Astrocyte of the spinal cord (primary cell): Measurements from ENCODE around the gene IFITM2.

Experiments
- DNase-seq: peaks from one replicate; pipeline ENCODE4 v3.0.0; 2011; ENCODE audit warnings: low read depth, low spot score
- H3K4me3 ChIP-seq: 2 replicates; pipeline ENCODE4 v1.5.1; 2011; ENCODE audit warnings: low read depth, mild to moderate bottlenecking, low read length, moderate library complexity
- CTCF ChIP-seq: IDR thresholded peaks from 2 replicates; pipeline ENCODE4 v1.5.1; 2012; ENCODE audit warnings: low read depth, mild to moderate bottlenecking, low read length, inconsistent platforms
- in situ Hi-C: cut with HindIII; loops from 2 replicates; pipeline ENCODE4 v1.10.0; 2017; ENCODE audit warnings: low sequenced_read_pairs

IFITM2 gene

DNA sequence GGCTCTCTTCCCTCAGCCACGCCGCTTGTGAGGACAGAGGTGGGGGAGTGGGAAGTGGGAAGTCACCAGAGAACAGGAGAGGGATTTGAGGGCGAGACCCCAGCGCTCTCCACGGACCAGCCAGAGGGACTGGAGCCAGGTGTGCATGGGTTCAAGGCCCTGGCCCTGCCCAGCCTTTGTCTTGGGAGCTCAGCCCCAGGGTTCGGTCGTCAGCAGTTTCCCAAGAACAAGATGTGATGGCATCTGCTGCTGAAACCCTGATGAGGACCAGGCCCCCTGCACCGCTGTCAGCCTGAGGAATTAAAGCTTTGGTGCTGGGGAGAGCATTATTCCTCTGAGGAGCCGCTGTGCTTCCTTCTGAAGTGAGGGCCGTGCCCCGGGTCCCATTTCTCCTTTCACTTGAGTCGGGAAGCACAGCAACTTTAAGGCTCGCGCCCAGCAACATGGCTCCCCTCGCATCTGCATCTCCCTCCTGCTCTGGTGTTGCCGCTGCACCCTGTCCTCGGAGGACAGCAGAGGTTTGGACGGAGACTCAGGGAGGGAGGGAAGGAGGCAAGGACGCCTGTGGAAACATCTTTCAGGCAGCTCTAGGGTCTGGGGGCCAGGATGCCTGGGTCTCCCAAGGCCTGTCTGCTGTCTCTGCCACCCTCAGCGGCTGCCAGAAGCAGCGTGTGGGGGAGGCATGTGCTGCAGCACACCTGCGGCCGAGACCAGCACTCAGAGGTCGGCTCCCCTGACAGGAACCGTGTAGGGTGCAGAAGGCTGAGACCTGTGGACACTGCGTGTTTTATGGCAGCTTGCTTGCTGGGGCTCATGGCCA lies 12.1 kb upstream of the IFITM2 start:
- TF ChIP-seq CTCF: no peak
- no peak overlapping the region for H3K4me3 ChIP-seq
- in situ Hi-C loops: no loop called here
- no peak for DNase-seq

DNA sequence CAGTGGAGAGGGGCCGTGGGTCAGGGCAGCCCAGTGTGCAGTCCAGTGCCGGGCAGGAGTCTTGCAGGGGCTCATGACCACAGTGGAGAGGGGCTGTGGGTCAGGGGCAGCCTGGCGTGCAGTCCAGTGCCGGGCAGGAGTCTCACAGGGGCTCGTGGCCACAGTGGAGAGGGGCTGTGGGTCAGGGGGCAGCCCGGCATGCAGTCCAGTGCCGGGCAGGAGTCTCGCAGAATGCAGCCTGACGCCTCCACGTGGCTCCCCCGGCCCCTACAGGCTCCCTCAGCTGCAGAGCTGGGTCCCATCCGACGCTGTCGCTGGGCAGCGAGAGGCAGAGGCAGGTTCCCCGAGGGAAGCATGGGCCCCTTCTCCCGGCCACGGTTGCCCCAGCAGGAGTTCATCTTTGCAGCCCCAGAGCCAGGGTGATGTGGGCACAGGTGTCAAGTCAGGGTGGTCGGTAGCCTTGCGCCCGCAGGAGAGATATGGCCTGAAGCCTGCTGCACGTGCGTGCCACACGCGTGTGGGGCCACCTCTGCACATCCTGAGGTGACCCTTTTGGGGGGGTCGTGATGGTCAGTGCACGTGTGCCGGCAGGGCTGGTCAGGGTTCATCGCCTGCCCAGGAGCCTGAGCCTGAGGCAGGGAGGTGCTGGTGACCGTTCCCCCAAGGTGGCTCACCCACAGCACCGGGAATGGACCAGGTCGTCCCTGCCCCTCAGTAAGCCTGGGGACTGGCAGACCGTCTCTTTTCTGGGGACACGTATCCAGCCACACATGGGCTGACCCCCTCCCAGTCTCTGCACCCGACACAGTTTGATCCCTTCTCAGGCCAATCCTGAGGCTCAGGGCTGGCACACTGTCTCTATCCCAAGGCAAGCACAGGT lies 11.2 kb upstream of the IFITM2 start:
- in situ Hi-C loops: no loop called here
- no peak overlapping the region for H3K4me3 ChIP-seq
- no peak for DNase-seq
- no peak for TF ChIP-seq CTCF

DNA sequence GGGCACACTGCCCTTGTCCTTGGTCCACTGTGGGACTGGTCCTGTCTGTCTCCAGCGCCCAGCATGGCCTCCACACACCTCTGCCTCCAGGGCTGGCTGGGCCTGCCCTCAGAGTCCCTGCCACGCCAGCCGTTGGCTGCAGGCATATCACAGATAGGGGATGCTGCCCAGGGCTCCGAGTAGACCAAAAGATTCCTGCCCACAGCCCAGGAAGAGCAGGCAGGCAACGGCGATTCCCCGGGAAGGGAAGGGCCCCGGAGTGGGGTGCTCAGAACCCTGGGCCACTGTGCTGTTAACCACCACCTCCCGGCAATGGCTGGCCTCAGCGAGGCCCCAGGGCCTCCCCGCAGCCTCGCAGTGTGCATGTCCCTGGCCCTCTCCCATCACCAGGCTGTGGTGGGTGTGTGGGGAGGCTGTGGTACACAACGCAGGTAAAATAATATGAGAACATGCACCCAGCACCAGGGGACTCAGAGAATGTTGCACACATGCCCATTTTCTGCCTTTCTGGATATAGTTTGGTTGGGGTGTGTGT lies 10.5 kb upstream of the IFITM2 start:
- no peak for DNase-seq
- no peak for TF ChIP-seq CTCF
- in situ Hi-C loops: no loop called here
- no peak overlapping the region for H3K4me3 ChIP-seq

- in situ Hi-C loops: no loop called here
- DNase-seq: no peak
Measured at GRCh38 chr11:297586-298405, 9.8 kb upstream of the IFITM2 start.

GRCh38 chr11:298406-299065 lies 9.1 kb upstream of the IFITM2 start:
- DNase-seq: no peak
- H3K4me3 ChIP-seq: no peak overlapping the region
- no peak for TF ChIP-seq CTCF
- in situ Hi-C loops: no loop called here

More at GRCh38 chr11:297586-298405, 9.8 kb upstream of the IFITM2 start:
- H3K4me3 ChIP-seq: no peak overlapping the region
- TF ChIP-seq CTCF: no peak
